GM12878 (cell line): ENCODE measurements around the gene VMP1. TPM values are rescaled to one million over a fixed set of nuclear protein-coding genes. Genes with fewer than 3 reads are reported as not detected.

ENCODE experiments used
- ATF7 ChIP-seq: fragments of 450-650 bp; IDR thresholded peaks from 2 replicates; pipeline ENCODE4 v1.6.1; 2016; ENCODE audit warnings: low read depth, mild to moderate bottlenecking
- CHD1 ChIP-seq: IDR thresholded peaks from 2 replicates; pipeline ENCODE4 v1.6.1; 2012; ENCODE audit warnings: low read depth, low read length, improper control_type of control experiment
- CHD2 ChIP-seq: IDR thresholded peaks from 2 replicates; pipeline ENCODE4 v1.6.1; 2011; ENCODE audit warnings: low read depth, low read length, improper control_type of control experiment, borderline replicate concordance
- CREB1 ChIP-seq: IDR thresholded peaks from 2 replicates; pipeline ENCODE4 v1.6.1; 2012; ENCODE audit warnings: low read depth, mild to moderate bottlenecking, inconsistent platforms
- CREM ChIP-seq: IDR thresholded peaks from 2 replicates; pipeline ENCODE4 v1.6.1; 2014; ENCODE audit warnings: antibody characterized with exemption, low read depth
- ETV6 ChIP-seq, 2 experiments: fragments of 450-650 bp in 1 of 2; IDR thresholded peaks in 1 of 2; conservative IDR thresholded peaks in 1 of 2; 2 replicates each; pipeline ENCODE4 v1.6.1; 2014; ENCODE audit warnings: antibody characterized with exemption in 1 of 2, borderline replicate concordance in 1 of 2, low read depth in 1 of 2, mild to moderate bottlenecking in 1 of 2, moderate library complexity in 1 of 2
- IRF4 ChIP-seq: IDR thresholded peaks from 2 replicates; pipeline ENCODE4 v1.6.1; 2011; ENCODE audit warnings: low read depth, low read length
- JUND ChIP-seq: IDR thresholded peaks from 2 replicates; pipeline ENCODE4 v1.6.1; 2012; ENCODE audit warnings: low read depth, mild to moderate bottlenecking, low read length, improper control_type of control experiment, moderate library complexity
- MEF2B ChIP-seq: fragments of 450-650 bp; IDR thresholded peaks from 2 replicates; pipeline ENCODE4 v1.6.1; 2018; ENCODE audit warnings: mild to moderate bottlenecking, moderate library complexity; ENCODE audit not compliant: partially characterized antibody, poor library complexity, severe bottlenecking
- MTA3 ChIP-seq: IDR thresholded peaks from 2 replicates; pipeline ENCODE4 v1.6.1; 2012; ENCODE audit warnings: low read length, inconsistent platforms, borderline replicate concordance
- RB1 ChIP-seq: fragments of 450-650 bp; formaldehyde crosslinking; IDR thresholded peaks from 2 replicates; pipeline ENCODE4 v1.6.1; 2017; ENCODE audit warnings: mild to moderate bottlenecking, borderline replicate concordance
- SREBF1 ChIP-seq: IDR thresholded peaks from 2 replicates; pipeline ENCODE4 v1.6.1; 2012; ENCODE audit warnings: mild to moderate bottlenecking, low read length
- WRNIP1 ChIP-seq: IDR thresholded peaks from 2 replicates; pipeline ENCODE4 v1.6.1; 2011; ENCODE audit warnings: low read depth, low read length, improper control_type of control experiment, borderline replicate concordance
- ZBTB4 ChIP-seq: fragments of 450-650 bp; formaldehyde crosslinking; IDR thresholded peaks from 2 replicates; pipeline ENCODE4 v1.4.0; 2022; ENCODE audit warnings: mild to moderate bottlenecking, moderate library complexity
- ZBTB40 ChIP-seq: fragments of 450-650 bp; IDR thresholded peaks from 2 replicates; pipeline ENCODE4 v1.6.1; 2016; ENCODE audit warnings: mild to moderate bottlenecking, moderate library complexity, borderline replicate concordance
- polyA plus RNA-seq, 11 experiments: library from polyadenylated mRNA; depleted of rRNA in 4 of 11; unstranded in 6 of 11; stranded (reverse) in 5 of 11; fragments of >200 nt; fragmentation: Nextera tagmentation in 4 of 11; fragmentation: Illumina TruSeq in 1 of 11; extraction: Ambion mirVana in 4 of 11; extraction: Trizol in 1 of 11; gene quantifications; 1 replicate in 1 of 11; 2 replicates in 10 of 11; pipeline versions ENCODE4 v1.2.1 to v1.2.3, GENCODE V29; 2011 to 2016; ENCODE audit warnings: inconsistent platforms in 2 of 11, missing spikeins in 2 of 11, low read depth in 1 of 11
- total RNA-seq, 4 experiments: library from RNA; depleted of rRNA in 3 of 4; stranded (reverse); fragments of >200 nt in 3 of 4; fragmentation: Illumina TruSeq in 1 of 4; extraction: Trizol in 1 of 4; gene quantifications; 2 replicates each; pipeline versions ENCODE4 v1.2.1 to v1.2.3, GENCODE V29; 2013 to 2021
- TF ChIP-seq, protein P1 (sequence below): fragments of 150-350 bp; IDR thresholded peaks from 2 replicates; pipeline ENCODE4 v1.6.1; 2014; ENCODE audit warnings: mild to moderate bottlenecking, low read depth, low read length
- TF ChIP-seq, protein P2 (sequence below): fragments of 450-650 bp; IDR thresholded peaks from 2 replicates; pipeline ENCODE4 v1.6.1; 2014; ENCODE audit warnings: mild to moderate bottlenecking

The VMP1 gene
- total and polyA plus RNA-seq, 10 of the 15 experiments (the other 5 are each of a cell fraction or from before 2014, with no cell fraction given): 88.4 to 199 (median 132) TPM

- peak; percentile 97 for TF ChIP-seq ZBTB40
- TF ChIP-seq WRNIP1: no peak; the same call in 1 of the 2 replicates
- peak; percentile 50; the same call in 1 of the 2 replicates for TF ChIP-seq RB1
- no peak for TF ChIP-seq ZBTB4
- peak; percentile 96 for TF ChIP-seq CREM
- TF ChIP-seq JUND: no peak
- 0 out of 2 replicates have a peak, but pooled peaks have one; percentile 4 for TF ChIP-seq IRF4
- peak; percentile 86 for TF ChIP-seq ATF7
- TF ChIP-seq, protein P1, sequence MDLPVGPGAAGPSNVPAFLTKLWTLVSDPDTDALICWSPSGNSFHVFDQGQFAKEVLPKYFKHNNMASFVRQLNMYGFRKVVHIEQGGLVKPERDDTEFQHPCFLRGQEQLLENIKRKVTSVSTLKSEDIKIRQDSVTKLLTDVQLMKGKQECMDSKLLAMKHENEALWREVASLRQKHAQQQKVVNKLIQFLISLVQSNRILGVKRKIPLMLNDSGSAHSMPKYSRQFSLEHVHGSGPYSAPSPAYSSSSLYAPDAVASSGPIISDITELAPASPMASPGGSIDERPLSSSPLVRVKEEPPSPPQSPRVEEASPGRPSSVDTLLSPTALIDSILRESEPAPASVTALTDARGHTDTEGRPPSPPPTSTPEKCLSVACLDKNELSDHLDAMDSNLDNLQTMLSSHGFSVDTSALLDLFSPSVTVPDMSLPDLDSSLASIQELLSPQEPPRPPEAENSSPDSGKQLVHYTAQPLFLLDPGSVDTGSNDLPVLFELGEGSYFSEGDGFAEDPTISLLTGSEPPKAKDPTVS: no peak
- TF ChIP-seq SREBF1: peak; percentile 82
- TF ChIP-seq MEF2B: peak; percentile 63
- TF ChIP-seq CREB1: peak; percentile 87
- peak; percentile 98 for TF ChIP-seq CHD2
- no peak for TF ChIP-seq CHD1
- peak in 1 of 2 experiments; percentile 61; a peak in 2 of 4 replicates for TF ChIP-seq ETV6 (conservative IDR thresholded peaks at IDR 0.05 in 1 of 2, IDR thresholded peaks at IDR 0.05 in 1 of 2; ENCODE audit: borderline replicate concordance in 1 of 2, low read depth in 1 of 2)
- TF ChIP-seq, protein P2, sequence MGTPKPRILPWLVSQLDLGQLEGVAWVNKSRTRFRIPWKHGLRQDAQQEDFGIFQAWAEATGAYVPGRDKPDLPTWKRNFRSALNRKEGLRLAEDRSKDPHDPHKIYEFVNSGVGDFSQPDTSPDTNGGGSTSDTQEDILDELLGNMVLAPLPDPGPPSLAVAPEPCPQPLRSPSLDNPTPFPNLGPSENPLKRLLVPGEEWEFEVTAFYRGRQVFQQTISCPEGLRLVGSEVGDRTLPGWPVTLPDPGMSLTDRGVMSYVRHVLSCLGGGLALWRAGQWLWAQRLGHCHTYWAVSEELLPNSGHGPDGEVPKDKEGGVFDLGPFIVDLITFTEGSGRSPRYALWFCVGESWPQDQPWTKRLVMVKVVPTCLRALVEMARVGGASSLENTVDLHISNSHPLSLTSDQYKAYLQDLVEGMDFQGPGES: no peak
- no peak for TF ChIP-seq MTA3
Observed at GRCh38 chr17:59707149-59707970, at the start of gene VMP1, which contains the start of gene PTRH2 (continued).
